Endothelial cell of umbilical vein (primary cell): ENCODE measurements around the gene SH3PXD2A. TPM values are rescaled to one million over a fixed set of nuclear protein-coding genes. Genes with fewer than 3 reads are reported as not detected.

Experiments
- BruUV-seq: library from RNA; stranded (reverse); fragments of 400-500 nt; replicated peaks from 2 replicates; lab custom pipeline; 2021; lab: Mats Ljungman, UMichigan
- CTCF ChIA-PET: fragments of 300-600, 350-600 bp; sonication (Branson Sonifier 250); formaldehyde crosslinking; loops from one replicate; lab custom pipeline; 2021; ENCODE audit warnings: antibody characterized with exemption, inconsistent platforms; lab: Charles Lee
- POLR2A ChIA-PET: fragments of 300-600, 350-600 bp; sonication (Branson Sonifier 250); formaldehyde crosslinking; loops from one replicate; lab custom pipeline; 2021; ENCODE audit warnings: antibody characterized with exemption, inconsistent platforms; lab: Charles Lee
- DNase-seq: peaks from one replicate; pipeline ENCODE4 v3.0.0-alpha.2; 2011; ENCODE audit warnings: low read depth, low spot score
- FAIRE-seq: peaks from 2 replicates; lab custom pipeline; 2011; peaks lifted over from hg19 to GRCh38; lab: Jason Lieb, UNC
- H2AFZ ChIP-seq: 2 replicates; pipeline ENCODE4 v1.6.0; 2012; ENCODE audit warnings: low read depth, low read length, control low read depth, inconsistent platforms
- H3K27ac ChIP-seq: 2 replicates; pipeline ENCODE4 v1.5.1; 2011; ENCODE audit warnings: low read depth, mild to moderate bottlenecking, control low read depth, low read length, moderate library complexity; ENCODE audit not compliant: insufficient read depth
- H3K27me3 ChIP-seq, 2 experiments: 2 replicates each; pipeline versions ENCODE4 v1.6.0 to v1.6.1; 2011; ENCODE audit warnings: low read length in 2 of 2, mixed read lengths in 1 of 2; ENCODE audit not compliant: control insufficient read depth in 2 of 2, insufficient read depth in 2 of 2
- H3K36me3 ChIP-seq, 2 experiments: 2 replicates in 1 of 2; 3 replicates in 1 of 2; pipeline ENCODE4 v1.5.1; 2011; ENCODE audit warnings: low read length in 2 of 2, mild to moderate bottlenecking in 1 of 2, moderate library complexity in 1 of 2; ENCODE audit not compliant: control insufficient read depth in 2 of 2, insufficient read depth in 2 of 2; ENCODE audit errors: extremely low read depth in 1 of 2
- H3K4me1 ChIP-seq: 3 replicates; pipeline ENCODE4 v1.5.1; 2011; ENCODE audit warnings: mild to moderate bottlenecking, low read length; ENCODE audit not compliant: control insufficient read depth, insufficient read depth; ENCODE audit errors: extremely low read depth
- H3K4me2 ChIP-seq: 2 replicates; pipeline ENCODE4 v1.6.1; 2011; ENCODE audit warnings: low read length, control low read depth, mixed read lengths; ENCODE audit not compliant: insufficient read depth
- H3K4me3 ChIP-seq, 3 experiments: fragments of 200-600 bp in 1 of 3; sonication (generic), shearing (Covaris generic) in 1 of 3; replicated peaks in 1 of 3; 2 replicates each; pipeline ENCODE4 v1.5.1; 2011 to 2016; ENCODE audit warnings: control low read depth in 3 of 3, low read length in 3 of 3, mild to moderate bottlenecking in 2 of 3, inconsistent platforms in 1 of 3, low read depth in 1 of 3, moderate library complexity in 1 of 3; ENCODE audit not compliant: insufficient read depth in 1 of 3
- H3K79me2 ChIP-seq: 2 replicates; pipeline ENCODE4 v1.6.0; 2012; ENCODE audit warnings: low read length, inconsistent platforms; ENCODE audit not compliant: control insufficient read depth, insufficient read depth
- H3K9ac ChIP-seq: replicated peaks from 2 replicates; pipeline ENCODE3; 2011; ENCODE audit warnings: low read length, control low read depth; ENCODE audit not compliant: insufficient read depth; ENCODE audit errors: extremely low read depth
- H3K9me1 ChIP-seq: replicated peaks from 3 replicates; pipeline ENCODE4 v1.6.0; 2011; ENCODE audit warnings: mild to moderate bottlenecking, low read length; ENCODE audit not compliant: control insufficient read depth, insufficient read depth; ENCODE audit errors: extremely low read depth
- H3K9me3 ChIP-seq: replicated peaks from 2 replicates; pipeline ENCODE4 v1.5.1; 2012; ENCODE audit warnings: low read length, inconsistent platforms; ENCODE audit not compliant: control insufficient read depth, insufficient read depth
- H4K20me1 ChIP-seq: replicated peaks from 2 replicates; pipeline ENCODE3; 2011; ENCODE audit warnings: mild to moderate bottlenecking, low read length; ENCODE audit not compliant: control insufficient read depth, insufficient read depth; ENCODE audit errors: extremely low read depth
- EZH2 ChIP-seq: IDR thresholded peaks from 2 replicates; pipeline ENCODE4 v1.6.1; 2012; ENCODE audit warnings: borderline replicate concordance, low read depth, mild to moderate bottlenecking, moderate library complexity, low read length, inconsistent platforms; ENCODE audit not compliant: severe bottlenecking
- FOS ChIP-seq: IDR thresholded peaks from 2 replicates; pipeline ENCODE4 v1.6.1; 2011; ENCODE audit warnings: mild to moderate bottlenecking, low read length, moderate library complexity, borderline replicate concordance; ENCODE audit not compliant: insufficient read depth
- GATA2 ChIP-seq: IDR thresholded peaks from 2 replicates; pipeline ENCODE4 v1.7.0; 2011; ENCODE audit warnings: low read depth, mild to moderate bottlenecking, moderate library complexity, mixed read lengths, low read length; ENCODE audit not compliant: insufficient read length, insufficient read depth
- JUN ChIP-seq: IDR thresholded peaks from 2 replicates; pipeline ENCODE4 v1.6.1; 2011; ENCODE audit warnings: borderline replicate concordance, low read depth; ENCODE audit not compliant: insufficient read length, insufficient read depth
- MAX ChIP-seq: IDR thresholded peaks from 2 replicates; pipeline ENCODE4 v1.6.1; 2011; ENCODE audit not compliant: insufficient read depth, insufficient read length
- MYC ChIP-seq: IDR thresholded peaks from one replicate; pipeline ENCODE4 v1.6.1; 2011; ENCODE audit warnings: mild to moderate bottlenecking, low read depth, low read length
- POLR2A ChIP-seq: IDR thresholded peaks from 2 replicates; pipeline ENCODE4 v1.6.1; 2012; ENCODE audit warnings: low read depth, mild to moderate bottlenecking, control low read depth, low read length
- POLR2AphosphoS5 ChIP-seq: IDR thresholded peaks from 2 replicates; pipeline ENCODE4 v1.6.1; 2012; ENCODE audit warnings: low read depth, mild to moderate bottlenecking, control low read depth, low read length, moderate library complexity; ENCODE audit not compliant: insufficient read depth
- dilution Hi-C: fragments of 300-500 bp; cut with MboI; formaldehyde crosslinking; loops from one replicate; pipeline ENCODE4 v1.15.0; 2019; ENCODE audit warnings: low sequenced_read_pairs; ENCODE audit not compliant: extremely low pct_ligation_motif_present
- intact Hi-C: fragments of 100-400 bp; cut with micrococcal nuclease; formaldehyde crosslinking; loops from one replicate; pipeline ENCODE4 v1.10.0; 2022
- polyA plus RNA-seq, 4 experiments: library from polyadenylated mRNA; depleted of rRNA in 3 of 4; stranded (reverse) in 3 of 4; unstranded in 1 of 4; fragments of >200 nt; gene quantifications; 2 replicates each; pipeline versions ENCODE4 v1.2.1 to v1.2.3, GENCODE V29; 2011 to 2012; ENCODE audit warnings: missing spikeins in 1 of 4
- total RNA-seq: library from RNA; stranded (reverse); gene quantifications from 2 replicates; pipeline ENCODE4 v1.2.3, GENCODE V29; 2021
- TF ChIP-seq, protein P1 (sequence below), 2 donors: IDR thresholded peaks; 1 replicate in 1 of 2; 2 replicates in 1 of 2; pipeline ENCODE4 v1.5.1; 2011; ENCODE audit warnings: low read length in 2 of 2, mild to moderate bottlenecking in 2 of 2, moderate library complexity in 2 of 2, control low read depth in 1 of 2, inconsistent platforms in 1 of 2, low read depth in 1 of 2; ENCODE audit not compliant: insufficient read depth in 1 of 2; ENCODE audit errors: extremely low read depth in 1 of 2

SH3PXD2A gene
- total and polyA plus RNA-seq, 2 donors (not counting 3 experiments of a cell fraction or from before 2014, with no cell fraction given) = 1.4 to 5.1 TPM

DNA sequence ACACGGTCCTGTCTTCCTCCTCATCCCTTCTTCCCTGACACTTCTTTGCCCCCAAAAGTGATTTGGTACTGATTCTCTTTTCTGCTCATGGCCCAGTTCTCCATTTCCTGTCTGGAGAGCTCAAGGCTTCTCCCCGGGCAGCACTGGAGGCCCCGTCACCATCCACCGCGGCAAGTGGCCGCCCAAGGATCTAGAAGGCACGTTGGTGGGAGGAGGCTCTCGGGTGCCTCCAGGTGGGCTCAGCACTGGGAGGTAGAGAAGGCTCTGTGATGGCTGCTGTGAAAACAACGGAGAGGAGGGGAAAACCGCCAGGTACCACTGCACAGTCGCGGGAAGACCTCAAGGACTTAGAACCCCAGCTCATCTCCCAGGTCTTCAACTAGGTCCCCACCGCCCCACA lies 227.5 kb downstream of the SH3PXD2A start:
- Histone ChIP-seq H3K79me2 (no peaks in the 10 kb centered on the region), H3K4me2 (no peak overlapping the region), H3K9me3 (no peaks in the 10 kb centered on the region), H3K36me3 (no peaks in the 10 kb centered on the region), H3K9ac (no peak overlapping the region), H3K4me3 (no peak overlapping the region), H3K27ac (no peak overlapping the region), H4K20me1 (no peaks in the 10 kb centered on the region), H2AFZ (no peak overlapping the region), H3K9me1 (no peaks in the 10 kb centered on the region), H3K4me1 (no peaks in the 10 kb centered on the region), H3K27me3 (no peaks in the 10 kb centered on the region)
- intact Hi-C loops (no loop called here), dilution Hi-C loops (no loop called here)
- CTCF ChIA-PET = interaction anchor here (2.0 kb wide), 1 partner anchor 9 kb away, joined by 5 read pairs; no protein-coding TSS in a partner anchor
- no peak for FAIRE-seq
- BruUV-seq = no TSS peak
- POLR2A ChIA-PET = no interaction called here
- TF ChIP-seq POLR2AphosphoS5 (no peak), POLR2A (no peak), GATA2 (no peak), JUN (no peak), FOS (no peak), EZH2 (no peak), MAX (no peak), MYC (no peak)
- TF ChIP-seq, protein P1, sequence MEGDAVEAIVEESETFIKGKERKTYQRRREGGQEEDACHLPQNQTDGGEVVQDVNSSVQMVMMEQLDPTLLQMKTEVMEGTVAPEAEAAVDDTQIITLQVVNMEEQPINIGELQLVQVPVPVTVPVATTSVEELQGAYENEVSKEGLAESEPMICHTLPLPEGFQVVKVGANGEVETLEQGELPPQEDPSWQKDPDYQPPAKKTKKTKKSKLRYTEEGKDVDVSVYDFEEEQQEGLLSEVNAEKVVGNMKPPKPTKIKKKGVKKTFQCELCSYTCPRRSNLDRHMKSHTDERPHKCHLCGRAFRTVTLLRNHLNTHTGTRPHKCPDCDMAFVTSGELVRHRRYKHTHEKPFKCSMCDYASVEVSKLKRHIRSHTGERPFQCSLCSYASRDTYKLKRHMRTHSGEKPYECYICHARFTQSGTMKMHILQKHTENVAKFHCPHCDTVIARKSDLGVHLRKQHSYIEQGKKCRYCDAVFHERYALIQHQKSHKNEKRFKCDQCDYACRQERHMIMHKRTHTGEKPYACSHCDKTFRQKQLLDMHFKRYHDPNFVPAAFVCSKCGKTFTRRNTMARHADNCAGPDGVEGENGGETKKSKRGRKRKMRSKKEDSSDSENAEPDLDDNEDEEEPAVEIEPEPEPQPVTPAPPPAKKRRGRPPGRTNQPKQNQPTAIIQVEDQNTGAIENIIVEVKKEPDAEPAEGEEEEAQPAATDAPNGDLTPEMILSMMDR (IDR thresholded peaks at IDR 0.05; ENCODE audit: extremely low read depth in 1 of 2, insufficient read depth in 1 of 2, low read depth in 1 of 2, low read length in 2 of 2) = no peak
- no peak for DNase-seq
